Midbrain (tissue), 1 donor: Measurements from ENCODE around the gene ZNF407.
"Not testable (repeated sequence)": the region's sequence is repeated elsewhere in the genome, so short reads cannot be mapped to it uniquely, and the experiment has no call there.

ENCODE experiments used
- DNase-seq: peaks from one replicate; lab custom pipeline; 2025; lab: John Stamatoyannopoulos, UW

ZNF407 gene, protein sequence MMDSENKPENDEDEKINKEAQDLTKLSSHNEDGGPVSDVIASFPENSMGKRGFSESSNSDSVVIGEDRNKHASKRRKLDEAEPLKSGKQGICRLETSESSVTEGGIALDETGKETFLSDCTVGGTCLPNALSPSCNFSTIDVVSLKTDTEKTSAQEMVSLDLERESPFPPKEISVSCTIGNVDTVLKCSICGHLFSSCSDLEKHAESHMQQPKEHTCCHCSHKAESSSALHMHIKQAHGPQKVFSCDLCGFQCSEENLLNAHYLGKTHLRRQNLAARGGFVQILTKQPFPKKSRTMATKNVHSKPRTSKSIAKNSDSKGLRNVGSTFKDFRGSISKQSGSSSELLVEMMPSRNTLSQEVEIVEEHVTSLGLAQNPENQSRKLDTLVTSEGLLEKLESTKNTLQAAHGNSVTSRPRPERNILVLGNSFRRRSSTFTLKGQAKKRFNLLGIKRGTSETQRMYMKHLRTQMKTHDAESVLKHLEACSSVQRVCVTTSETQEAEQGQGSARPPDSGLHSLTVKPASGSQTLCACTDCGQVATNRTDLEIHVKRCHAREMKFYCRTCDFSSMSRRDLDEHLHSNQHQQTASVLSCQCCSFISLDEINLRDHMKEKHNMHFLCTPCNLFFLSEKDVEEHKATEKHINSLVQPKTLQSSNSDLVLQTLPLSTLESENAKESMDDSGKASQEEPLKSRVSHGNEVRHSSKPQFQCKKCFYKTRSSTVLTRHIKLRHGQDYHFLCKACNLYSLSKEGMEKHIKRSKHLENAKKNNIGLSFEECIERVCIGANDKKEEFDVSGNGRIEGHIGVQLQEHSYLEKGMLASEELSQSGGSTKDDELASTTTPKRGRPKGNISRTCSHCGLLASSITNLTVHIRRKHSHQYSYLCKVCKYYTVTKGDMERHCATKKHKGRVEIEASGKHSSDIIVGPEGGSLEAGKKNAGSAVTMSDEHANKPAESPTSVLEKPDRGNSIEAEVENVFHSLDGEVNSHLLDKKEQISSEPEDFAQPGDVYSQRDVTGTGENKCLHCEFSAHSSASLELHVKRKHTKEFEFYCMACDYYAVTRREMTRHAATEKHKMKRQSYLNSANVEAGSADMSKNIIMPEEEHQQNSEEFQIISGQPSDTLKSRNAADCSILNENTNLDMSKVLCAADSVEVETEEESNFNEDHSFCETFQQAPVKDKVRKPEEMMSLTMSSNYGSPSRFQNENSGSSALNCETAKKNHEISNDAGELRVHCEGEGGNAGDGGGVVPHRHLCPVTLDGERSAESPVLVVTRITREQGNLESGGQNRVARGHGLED (N-terminal part only)

DNA sequence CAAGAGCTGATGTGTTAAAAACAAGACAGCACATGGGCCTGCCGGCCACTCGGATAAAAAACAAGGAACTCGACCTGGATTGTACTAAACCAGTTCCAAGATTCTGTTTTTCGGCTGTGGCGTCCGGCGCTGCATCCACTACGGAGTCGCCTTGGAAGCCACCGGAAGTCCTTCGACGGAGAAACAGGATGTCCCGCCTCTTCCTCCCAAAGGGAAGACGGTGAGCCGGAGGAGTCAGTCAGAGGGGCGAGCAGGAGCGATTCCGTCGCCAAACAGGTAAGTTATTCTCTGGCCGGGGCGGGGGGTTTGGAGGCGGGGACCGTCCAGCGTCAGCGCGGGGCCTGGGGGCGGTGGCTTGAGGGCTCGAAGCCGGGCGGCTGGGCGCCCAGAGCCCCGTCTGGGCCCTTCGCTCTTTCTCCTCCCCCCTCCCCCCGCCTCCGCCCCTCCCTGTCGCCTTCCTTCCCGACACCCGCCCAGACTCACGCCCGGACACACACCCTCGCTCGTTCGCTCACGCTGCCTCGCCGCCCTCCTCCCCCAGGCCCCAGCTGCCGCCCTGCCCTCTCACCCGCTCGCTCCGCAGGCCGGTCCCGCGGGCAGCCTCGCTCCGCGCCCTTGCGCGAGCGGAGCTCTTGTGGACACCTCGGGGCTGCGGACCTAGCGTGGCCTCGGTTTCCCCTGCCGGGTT, at the start of gene ZNF407:
ZNF407 (plus strand) TSS at position 209 of the 688 bp plus-strand sequence. CDS start 33,150 bp downstream, outside the sequence.
- peak; percentile 92 for DNase-seq

- no peak for DNase-seq
Measured at GRCh38 chr18:74549591-74550104, 48.0 kb upstream of the ZNF407 start.

DNA sequence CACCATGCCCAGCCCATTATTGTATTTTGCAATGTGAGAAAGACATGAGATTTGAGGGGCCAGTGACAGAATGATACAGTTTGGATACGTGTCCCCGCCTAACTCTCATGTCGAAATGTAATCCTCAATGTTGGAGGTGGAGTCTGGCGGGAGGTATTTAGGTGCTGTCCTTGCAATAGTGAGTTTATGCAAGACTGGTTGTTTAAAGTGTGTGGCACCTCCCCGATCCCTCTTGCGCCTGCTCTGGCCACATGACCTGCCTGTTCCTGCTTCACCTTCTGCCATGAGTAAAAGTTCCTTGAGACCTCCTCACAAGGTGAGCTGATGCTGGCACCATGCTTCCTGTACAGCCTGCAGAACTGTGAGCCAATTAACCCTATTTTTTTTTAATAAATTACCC, 46.8 kb upstream of the ZNF407 start:
- no peak for DNase-seq

GRCh38 chr18:74551452-74551851, 46.2 kb upstream of the ZNF407 start:
- DNase-seq, result no peak

DNA sequence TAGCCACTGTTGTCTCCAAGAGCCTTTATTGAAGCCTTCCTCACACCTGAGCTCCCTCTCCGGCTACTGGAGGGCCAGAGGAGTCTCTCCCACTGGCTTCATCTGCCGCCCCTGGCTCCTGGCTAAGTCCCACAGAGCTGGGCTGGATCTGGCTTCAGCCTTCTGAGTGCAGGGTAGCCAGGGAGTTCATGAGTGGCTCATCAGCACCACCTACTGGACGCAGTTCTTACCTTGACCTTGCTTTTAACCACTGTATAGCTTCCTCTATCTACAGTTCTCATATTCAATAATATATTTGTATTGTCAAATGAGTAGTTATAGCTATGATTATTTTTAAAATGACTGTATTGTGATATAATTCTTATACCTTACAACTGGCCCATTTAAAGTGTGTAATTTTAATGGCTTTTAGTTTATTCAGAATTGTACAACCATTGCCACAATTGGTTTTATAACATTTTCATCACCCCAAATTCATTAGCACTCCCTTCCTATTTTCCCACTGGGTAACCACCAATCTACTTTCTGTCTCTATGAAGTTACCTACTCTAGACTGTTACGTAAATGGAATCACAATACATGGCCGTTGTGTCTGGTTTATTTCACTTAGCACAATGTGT, 45.6 kb upstream of the ZNF407 start:
- peak; percentile 91 for DNase-seq

DNA sequence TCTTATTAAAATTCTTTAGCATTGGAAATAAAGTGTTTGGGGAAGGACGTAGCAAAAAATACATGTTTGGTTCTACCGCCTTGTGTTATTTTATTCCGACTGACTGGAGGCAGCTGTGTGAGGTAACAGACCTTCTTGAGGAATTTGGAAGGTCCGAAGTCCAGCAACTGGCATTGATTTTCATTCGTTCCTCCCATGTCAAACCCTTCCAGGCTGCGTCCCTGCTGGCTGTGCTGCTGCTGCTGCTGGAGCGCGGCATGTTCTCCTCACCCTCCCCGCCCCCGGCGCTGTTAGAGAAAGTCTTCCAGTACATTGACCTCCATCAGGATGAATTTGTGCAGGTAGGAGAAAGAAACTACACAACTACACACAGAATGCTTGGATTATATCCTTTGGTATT, 41.5 kb upstream of the ZNF407 start:
- DNase-seq, result no peak

GRCh38 chr18:74558096-74558495, 39.6 kb upstream of the ZNF407 start:
- no peak for DNase-seq

GRCh38 chr18:74562131-74562730, 35.4 kb upstream of the ZNF407 start:
- DNase-seq, result no peak

DNA sequence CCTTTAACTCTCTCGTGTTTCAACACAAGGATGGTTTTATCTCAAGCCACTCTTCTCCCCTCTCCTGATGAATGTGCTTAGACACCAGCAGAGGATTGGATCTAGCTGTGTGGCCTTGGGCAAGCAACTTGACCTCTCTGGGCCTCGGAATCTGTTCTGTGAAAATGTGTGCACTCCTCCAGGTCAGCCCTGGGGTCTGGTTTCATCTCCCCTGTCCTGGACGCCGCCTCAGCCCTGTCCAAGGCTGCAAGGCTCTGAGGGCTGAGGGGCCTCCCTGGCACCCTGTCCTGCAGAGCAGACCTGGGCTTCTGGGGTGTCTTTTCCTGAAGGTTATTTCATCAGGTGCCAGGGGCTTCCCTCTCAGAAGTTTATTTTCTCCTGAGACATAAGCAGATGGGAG, 34.9 kb upstream of the ZNF407 start:
- no peak for DNase-seq

GRCh38 chr18:74563999-74564398, 33.7 kb upstream of the ZNF407 start:
- DNase-seq, result no peak

DNA sequence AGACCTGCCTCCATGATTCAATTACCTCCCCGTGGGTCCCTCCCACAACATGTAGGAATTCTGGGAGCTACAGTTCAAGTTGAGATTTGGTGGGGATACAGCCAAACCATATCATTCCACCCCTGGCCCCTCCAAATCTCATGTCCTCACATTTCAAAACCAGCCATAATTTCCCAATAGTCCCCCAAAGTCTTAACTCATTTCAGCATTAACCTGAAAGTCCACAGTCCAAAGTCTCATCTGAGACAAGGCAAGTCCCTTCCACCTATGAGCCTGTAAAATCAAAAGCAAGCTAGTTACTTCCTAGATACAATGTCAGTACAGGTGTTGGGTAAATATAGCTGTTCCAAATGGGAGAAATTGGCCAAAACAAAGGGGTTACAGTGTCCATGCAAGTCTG, 32.5 kb upstream of the ZNF407 start:
- DNase-seq, result not testable (repeated sequence)

DNA sequence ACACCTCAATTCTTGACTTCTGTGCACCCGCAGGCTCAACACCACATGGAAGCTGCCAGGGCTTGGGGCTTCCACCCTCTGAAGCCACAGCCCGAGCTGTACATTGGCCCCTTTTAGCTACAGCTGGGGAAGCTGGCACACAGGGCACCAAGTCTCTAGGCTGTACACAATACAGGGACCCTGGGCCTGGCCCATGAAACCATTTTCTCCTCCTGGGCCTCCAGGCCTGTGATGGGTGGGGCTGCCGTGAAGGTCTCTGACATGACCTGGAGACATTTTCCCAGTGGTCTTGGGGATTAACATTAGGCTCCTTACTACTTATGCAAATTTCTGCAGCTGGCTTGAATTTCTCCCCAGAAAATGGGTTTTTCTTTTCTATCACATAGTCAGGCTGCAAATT, 31.7 kb upstream of the ZNF407 start:
- DNase-seq, result not testable (repeated sequence)

GRCh38 chr18:74567822-74568221, 29.8 kb upstream of the ZNF407 start:
- no peak for DNase-seq

GRCh38 chr18:74569401-74569800, 28.3 kb upstream of the ZNF407 start:
- DNase-seq, result no peak

GRCh38 chr18:74570266-74570665, 27.4 kb upstream of the ZNF407 start:
- no peak for DNase-seq

- no peak for DNase-seq
Measured at GRCh38 chr18:74571895-74572680, 25.6 kb upstream of the ZNF407 start.

DNA sequence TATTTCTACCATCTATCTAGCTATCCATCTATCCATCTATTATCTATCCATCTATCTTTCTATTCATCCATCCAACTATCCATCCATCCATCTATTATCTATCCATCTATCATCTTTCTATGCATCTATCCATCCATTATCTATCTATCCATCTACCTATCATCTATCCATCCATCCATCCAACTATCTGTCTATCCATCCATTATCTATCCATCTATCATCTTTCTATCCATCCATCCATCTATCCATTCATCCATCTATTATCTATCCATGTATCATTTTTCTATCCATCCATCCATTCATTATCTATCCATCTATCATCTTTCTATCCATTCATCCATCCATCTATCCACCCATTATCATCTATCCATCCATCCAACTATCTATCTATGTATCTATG, 24.6 kb upstream of the ZNF407 start:
- no peak for DNase-seq

DNA sequence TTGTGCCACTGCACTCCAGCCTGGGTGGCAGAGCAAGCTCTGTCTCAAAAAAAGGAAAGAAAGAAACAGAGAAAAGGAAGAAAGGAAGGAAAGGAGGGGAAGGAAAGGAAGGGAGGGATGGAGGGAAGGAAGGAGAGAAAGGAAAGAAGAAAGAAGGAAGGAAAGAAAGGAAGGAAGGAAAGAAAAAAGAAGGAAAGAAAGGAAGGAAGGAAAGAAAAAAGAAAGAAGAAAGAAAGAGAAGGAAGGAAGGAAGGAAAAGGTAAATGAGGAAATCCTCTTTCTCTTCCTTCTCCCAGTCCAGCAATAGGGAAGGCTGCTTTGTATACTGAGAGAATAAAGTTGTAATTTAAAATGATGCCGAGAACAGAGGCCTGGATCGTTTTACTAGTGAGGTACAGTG, 22.8 kb upstream of the ZNF407 start:
- no peak for DNase-seq

DNA sequence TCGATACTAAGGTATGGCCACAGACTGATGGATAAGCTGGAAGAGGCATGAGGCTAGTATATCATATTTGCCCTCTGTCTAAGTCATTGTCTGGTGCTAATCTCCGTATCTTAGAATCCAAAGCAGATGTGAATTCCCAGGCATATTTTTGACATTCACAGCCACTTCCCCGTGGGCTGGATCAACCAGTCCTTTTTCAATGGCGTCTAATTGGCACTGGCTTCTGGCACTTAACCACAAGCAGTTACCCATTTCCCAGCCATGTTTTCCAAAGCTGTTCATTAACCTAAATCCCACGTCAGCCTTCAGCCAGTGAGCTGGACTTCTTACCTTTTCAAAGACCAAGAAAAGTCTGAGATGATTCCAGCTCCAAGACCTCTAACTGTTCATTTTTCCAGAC, 20.7 kb upstream of the ZNF407 start:
- DNase-seq, result no peak
